Adrenal gland (tissue), 5 donors: Measurements from ENCODE around the gene PLAC8.
"Not testable (repeated sequence)": the region's sequence is repeated elsewhere in the genome, so short reads cannot be mapped to it uniquely, and the experiment has no call there.

ENCODE experiments used
- POLR2A ChIP-seq, 2 donors: fragments of 450-650 bp; IDR thresholded peaks; one replicate each; pipeline ENCODE4 v1.6.1; 2017; ENCODE audit warnings: antibody characterized with exemption in 2 of 2, mild to moderate bottlenecking in 2 of 2, moderate library complexity in 1 of 2
- TF ChIP-seq, protein P1 (sequence below), 6 experiments: fragments of 450-650 bp in 4 of 6; fragments of 200-600 bp in 2 of 6; sonication (generic) in 1 of 6; IDR thresholded peaks; 1 replicate in 5 of 6; 2 replicates in 1 of 6; pipeline versions ENCODE4 v1.5.1 to v1.8.0; 2016 to 2021; ENCODE audit warnings: antibody characterized with exemption in 6 of 6, mild to moderate bottlenecking in 2 of 6, moderate library complexity in 1 of 6
- donor health status: DM: no; HTN: no; CAD: no.

DNA sequence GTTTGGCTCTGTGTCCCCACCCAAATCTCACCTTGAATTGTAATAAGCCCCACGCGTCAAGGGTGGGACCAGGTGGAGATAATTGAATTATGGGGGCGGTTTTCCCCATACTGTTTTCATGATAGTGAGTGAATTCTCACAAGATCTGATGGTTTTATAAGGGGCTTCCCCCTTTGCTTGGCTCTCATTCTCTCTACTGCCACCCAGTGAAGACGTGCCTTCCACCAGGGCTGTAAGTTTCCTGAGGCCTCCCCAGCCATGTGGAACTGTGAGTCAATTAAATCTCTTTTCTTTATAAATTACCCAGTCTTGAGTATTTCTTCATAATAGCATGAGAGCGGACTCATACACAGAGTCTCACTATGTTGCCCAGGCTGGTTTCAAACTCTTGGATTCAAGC is 31.2 kb upstream of the PLAC8 start:
- TF ChIP-seq, protein P1, sequence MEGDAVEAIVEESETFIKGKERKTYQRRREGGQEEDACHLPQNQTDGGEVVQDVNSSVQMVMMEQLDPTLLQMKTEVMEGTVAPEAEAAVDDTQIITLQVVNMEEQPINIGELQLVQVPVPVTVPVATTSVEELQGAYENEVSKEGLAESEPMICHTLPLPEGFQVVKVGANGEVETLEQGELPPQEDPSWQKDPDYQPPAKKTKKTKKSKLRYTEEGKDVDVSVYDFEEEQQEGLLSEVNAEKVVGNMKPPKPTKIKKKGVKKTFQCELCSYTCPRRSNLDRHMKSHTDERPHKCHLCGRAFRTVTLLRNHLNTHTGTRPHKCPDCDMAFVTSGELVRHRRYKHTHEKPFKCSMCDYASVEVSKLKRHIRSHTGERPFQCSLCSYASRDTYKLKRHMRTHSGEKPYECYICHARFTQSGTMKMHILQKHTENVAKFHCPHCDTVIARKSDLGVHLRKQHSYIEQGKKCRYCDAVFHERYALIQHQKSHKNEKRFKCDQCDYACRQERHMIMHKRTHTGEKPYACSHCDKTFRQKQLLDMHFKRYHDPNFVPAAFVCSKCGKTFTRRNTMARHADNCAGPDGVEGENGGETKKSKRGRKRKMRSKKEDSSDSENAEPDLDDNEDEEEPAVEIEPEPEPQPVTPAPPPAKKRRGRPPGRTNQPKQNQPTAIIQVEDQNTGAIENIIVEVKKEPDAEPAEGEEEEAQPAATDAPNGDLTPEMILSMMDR (IDR thresholded peaks at IDR 0.05), result not testable (repeated sequence)
- not testable (repeated sequence) for TF ChIP-seq POLR2A (IDR thresholded peaks at IDR 0.05)
